Limb (tissue), 2 donors: ENCODE measurements around the gene TBL1X.

Source experiments
- DNase-seq, 2 donors: peaks; one replicate each; pipeline ENCODE4 v3.0.0-alpha.2; 2016; ENCODE audit errors: extremely low spot score in 2 of 2

Gene TBL1X

GRCh38 chrX:9578083-9578779, 113.4 kb downstream of the TBL1X start:
- no peak for DNase-seq

GRCh38 chrX:9581771-9582385, 117.0 kb downstream of the TBL1X start:
- DNase-seq, result no peak

GRCh38 chrX:9582956-9583355, 118.1 kb downstream of the TBL1X start:
- no peak for DNase-seq

- DNase-seq, result no peak
Observed at GRCh38 chrX:9586992-9587392, 122.1 kb downstream of the TBL1X start.

- no peak for DNase-seq
Observed at GRCh38 chrX:9587642-9588041, 122.8 kb downstream of the TBL1X start.

- DNase-seq, result no peak
Observed at GRCh38 chrX:9591496-9591895, 126.6 kb downstream of the TBL1X start.

- DNase-seq, result no peak
Observed at GRCh38 chrX:9593756-9594155, 128.9 kb downstream of the TBL1X start.

GRCh38 chrX:9595174-9595573, 130.3 kb downstream of the TBL1X start:
- DNase-seq, result no peak

- no peak for DNase-seq
Observed at GRCh38 chrX:9596837-9597236, 132.0 kb downstream of the TBL1X start.

GRCh38 chrX:9597361-9598035, 132.6 kb downstream of the TBL1X start:
- no peak for DNase-seq

GRCh38 chrX:9598344-9598743, 133.5 kb downstream of the TBL1X start:
- DNase-seq, result no peak

GRCh38 chrX:9604111-9604907, 139.5 kb downstream of the TBL1X start:
- DNase-seq, result no peak

- no peak for DNase-seq
Observed at GRCh38 chrX:9604908-9605306, 140.0 kb downstream of the TBL1X start.

GRCh38 chrX:9605484-9605883, 140.6 kb downstream of the TBL1X start:
- no peak for DNase-seq

GRCh38 chrX:9606971-9607370, 142.1 kb downstream of the TBL1X start:
- DNase-seq, result no peak

- DNase-seq, result no peak
Observed at GRCh38 chrX:9609499-9609898, 144.6 kb downstream of the TBL1X start.

GRCh38 chrX:9609987-9610386, 145.1 kb downstream of the TBL1X start:
- no peak for DNase-seq

- no peak for DNase-seq
Observed at GRCh38 chrX:9610771-9611392, 146.0 kb downstream of the TBL1X start.

GRCh38 chrX:9611436-9612145, 146.7 kb downstream of the TBL1X start:
- no peak for DNase-seq

GRCh38 chrX:9612146-9612505, 147.3 kb downstream of the TBL1X start:
- DNase-seq, result no peak

- DNase-seq, result no peak
Observed at GRCh38 chrX:9614016-9614415, 149.2 kb downstream of the TBL1X start.
